PFSK-1 (cell line): Measurements from ENCODE around the gene GRK4.

ENCODE experiments used
- FOXP2 ChIP-seq: optimal IDR thresholded peaks from 2 replicates; pipeline ENCODE3; 2011; ENCODE audit warnings: borderline replicate concordance, control low read depth, inconsistent platforms; ENCODE audit not compliant: insufficient read depth; ENCODE audit errors: extremely low read length, extremely low read depth
- POLR2AphosphoS5 ChIP-seq: IDR thresholded peaks from 2 replicates; pipeline ENCODE4 v1.6.1; 2012; ENCODE audit warnings: low read depth, mild to moderate bottlenecking, control low read depth, low read length, moderate library complexity
- REST ChIP-seq, 2 experiments: IDR thresholded peaks; 2 replicates each; pipeline versions ENCODE4 v1.6.1 to v1.8.0; 2011 to 2012; ENCODE audit warnings: low read depth in 2 of 2, low read length in 2 of 2, control low read depth in 1 of 2, inconsistent platforms in 1 of 2, mild to moderate bottlenecking in 1 of 2, moderate library complexity in 1 of 2; ENCODE audit not compliant: insufficient read depth in 1 of 2
- SIN3A ChIP-seq: IDR thresholded peaks from 2 replicates; pipeline ENCODE4 v1.6.1; 2012; ENCODE audit warnings: mild to moderate bottlenecking, low read length, moderate library complexity, borderline replicate concordance; ENCODE audit not compliant: insufficient read depth
- TAF1 ChIP-seq: IDR thresholded peaks from 2 replicates; pipeline ENCODE4 v1.6.1; 2012; ENCODE audit warnings: low read length, control low read depth, borderline replicate concordance; ENCODE audit not compliant: insufficient read depth

- TF ChIP-seq POLR2AphosphoS5 = no peak
- TF ChIP-seq TAF1 = no peak
- no peak for TF ChIP-seq SIN3A
- TF ChIP-seq REST (IDR thresholded peaks at IDR 0.05; ENCODE audit: insufficient read depth in 1 of 2, low read depth in 2 of 2, low read length in 2 of 2) = no peak
- TF ChIP-seq FOXP2 = no peak
Observed at GRCh38 chr4:2925931-2926860, 37.2 kb upstream of the GRK4 start.
